Mesendoderm (in vitro differentiated cells): Measurements from ENCODE around the gene ADPRH.

Experiments used
- DNase-seq: peaks from one replicate; pipeline ENCODE4 v3.0.0; 2013
- H2AK5ac ChIP-seq: 2 replicates; pipeline ENCODE4 v1.6.1; 2013; ENCODE audit warnings: low read length, inconsistent platforms
- H2BK120ac ChIP-seq: 2 replicates; pipeline ENCODE4 v1.6.1; 2013; ENCODE audit warnings: low read depth, mild to moderate bottlenecking, low read length, moderate library complexity, mixed read lengths
- H2BK15ac ChIP-seq: replicated peaks from 2 replicates; pipeline ENCODE4 v1.6.1; 2013; ENCODE audit warnings: low read depth, mild to moderate bottlenecking, moderate library complexity
- H2BK5ac ChIP-seq: 2 replicates; pipeline ENCODE4 v1.6.1; 2013; ENCODE audit warnings: low read length, inconsistent platforms
- H3K18ac ChIP-seq: 2 replicates; pipeline ENCODE4 v1.6.1; 2013; ENCODE audit warnings: mild to moderate bottlenecking, low read length, mixed read lengths
- H3K23ac ChIP-seq: one replicate; pipeline ENCODE4 v1.6.1; 2013; ENCODE audit warnings: low read length
- H3K27ac ChIP-seq: 2 replicates; pipeline ENCODE4 v1.5.1; 2013; ENCODE audit warnings: low read depth, mild to moderate bottlenecking, inconsistent platforms, low read length, moderate library complexity
- H3K27me3 ChIP-seq: 2 replicates; pipeline ENCODE4 v1.6.1; 2013; ENCODE audit warnings: low read length, control low read depth, mild to moderate bottlenecking, inconsistent platforms; ENCODE audit not compliant: insufficient read depth, poor library complexity
- H3K36me3 ChIP-seq: 2 replicates; pipeline ENCODE4 v1.6.1; 2013; ENCODE audit warnings: low read length, inconsistent platforms; ENCODE audit not compliant: control insufficient read depth, insufficient read depth
- H3K4ac ChIP-seq: one replicate; pipeline ENCODE4 v1.6.1; 2013; ENCODE audit warnings: low read depth, mild to moderate bottlenecking, low read length, moderate library complexity
- H3K4me1 ChIP-seq: 2 replicates; pipeline ENCODE4 v1.6.1; 2013; ENCODE audit warnings: low read depth, low read length, inconsistent platforms; ENCODE audit not compliant: control insufficient read depth
- H3K4me2 ChIP-seq: 2 replicates; pipeline ENCODE4 v1.6.1; 2013; ENCODE audit warnings: low read length
- H3K4me3 ChIP-seq: 2 replicates; pipeline ENCODE4 v1.5.1; 2013; ENCODE audit warnings: mild to moderate bottlenecking, low read length
- H3K56ac ChIP-seq: one replicate; pipeline ENCODE4 v1.6.1; 2013; ENCODE audit warnings: low read length
- H3K79me1 ChIP-seq: 2 replicates; pipeline ENCODE4 v1.6.1; 2013; ENCODE audit warnings: low read length, inconsistent platforms
- H3K79me2 ChIP-seq: 2 replicates; pipeline ENCODE4 v1.6.1; 2013; ENCODE audit warnings: mild to moderate bottlenecking, low read length; ENCODE audit not compliant: control insufficient read depth, insufficient read depth
- H3K9ac ChIP-seq: 2 replicates; pipeline ENCODE4 v1.6.1; 2013; ENCODE audit warnings: low read length, inconsistent platforms
- H4K5ac ChIP-seq: one replicate; pipeline ENCODE4 v1.6.1; 2013; ENCODE audit warnings: low read length
- H4K8ac ChIP-seq: one replicate; pipeline ENCODE4 v1.6.1; 2013; ENCODE audit warnings: low read depth, mild to moderate bottlenecking, control low read depth, low read length, moderate library complexity
- WGBS: extraction: QIAGEN DNeasy Blood & Tissue Kit; methylation state at CpG from one replicate; pipeline ENCODE4 v1.1.7; 2013; ENCODE audit warnings: low lambda C conversion rate, missing lambda C conversion rate; ENCODE audit not compliant: insufficient coverage; ENCODE audit errors: extremely low coverage; 5-methylcytosine and 5-hydroxymethylcytosine counted together

ADPRH gene

DNA sequence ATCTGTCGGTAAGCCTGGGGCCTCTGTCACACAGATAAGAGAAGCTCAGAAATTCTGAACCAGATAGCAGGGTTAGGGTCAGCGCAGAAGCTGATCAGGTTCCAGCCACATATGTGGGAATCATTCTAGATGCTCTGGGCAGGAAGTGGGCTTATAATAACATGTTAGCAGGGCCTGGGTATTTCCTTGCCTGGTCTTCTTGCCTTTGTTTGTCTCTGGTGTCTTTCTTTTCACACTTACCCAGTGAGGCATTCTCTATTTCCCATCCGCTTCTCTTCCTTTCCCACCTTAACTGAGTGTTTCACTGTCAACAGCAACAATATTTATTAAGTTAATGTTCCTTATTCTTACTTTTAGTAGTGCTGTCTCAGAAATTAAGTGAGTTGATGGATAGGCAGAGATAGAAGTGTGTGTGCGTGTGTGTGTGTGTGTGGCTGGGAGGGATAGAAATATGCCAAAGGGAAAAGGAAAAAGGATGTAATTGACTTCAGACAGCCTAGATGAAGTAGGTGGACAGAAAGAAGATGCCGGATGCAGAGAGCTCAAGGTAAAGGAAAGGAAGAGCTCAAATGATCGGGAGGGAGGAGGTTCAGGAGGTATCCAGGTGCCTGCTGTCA lies 20.4 kb downstream of the ADPRH start:
- Histone ChIP-seq H3K4ac (no peak overlapping the region), H3K36me3 (no peaks in the 10 kb centered on the region), H2BK120ac (no peak overlapping the region), H3K23ac (no peak overlapping the region), H3K4me3 (no peak overlapping the region), H3K79me2 (no peaks in the 10 kb centered on the region), H2BK5ac (no peak overlapping the region), H3K4me2 (no peak overlapping the region), H3K18ac (no peak overlapping the region), H3K27me3 (no peaks in the 10 kb centered on the region), H3K56ac (no peak overlapping the region), H4K8ac (no peak overlapping the region), H4K5ac (no peak overlapping the region), H2BK15ac (no peak overlapping the region), H3K27ac (no peak overlapping the region), H3K79me1 (no peaks in the 10 kb centered on the region), H3K4me1 (peaks cover 3% of the 10 kb centered on the region), H3K9ac (no peak overlapping the region), H2AK5ac (no peak overlapping the region)
- no CpG with 5 or more reads among the region's 6 CpGs for WGBS
- DNase-seq = no peak

DNA sequence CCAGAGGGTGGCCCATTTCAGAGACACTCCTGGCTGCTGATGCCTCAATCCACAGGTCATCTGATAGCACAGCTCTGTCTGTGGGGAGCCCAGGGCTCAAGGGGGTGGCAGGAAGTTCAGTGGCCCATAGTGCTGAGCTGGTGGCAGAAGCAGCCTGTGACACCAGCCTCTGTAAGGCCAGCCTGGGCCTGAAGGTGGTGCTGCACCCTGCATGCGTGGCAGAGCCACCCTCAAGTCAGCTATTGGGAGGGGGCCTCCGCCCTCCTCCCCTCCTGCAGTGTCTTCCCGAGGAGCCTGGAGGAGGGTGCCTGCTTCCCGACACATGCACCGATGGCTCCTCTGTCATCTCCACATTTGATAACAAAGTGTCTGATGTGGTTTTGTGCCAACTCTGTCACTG lies 21.4 kb downstream of the ADPRH start:
- peaks cover 3% of the 10 kb centered on the region for H3K4me1 ChIP-seq
- H3K4ac ChIP-seq = no peak overlapping the region
- no CpG with 5 or more reads among the region's 5 CpGs for WGBS
- no peak overlapping the region for H3K18ac ChIP-seq
- no peak overlapping the region for H2BK120ac ChIP-seq
- no peak overlapping the region for H4K5ac ChIP-seq
- DNase-seq = peak; percentile 75
- no peak overlapping the region for H3K9ac ChIP-seq
- H2AK5ac ChIP-seq = no peak overlapping the region
- no peak overlapping the region for H3K56ac ChIP-seq
- no peak overlapping the region for H3K27ac ChIP-seq
- no peak overlapping the region for H3K23ac ChIP-seq
- H3K27me3 ChIP-seq = no peaks in the 10 kb centered on the region
- H2BK5ac ChIP-seq = no peak overlapping the region
- H3K79me2 ChIP-seq = no peaks in the 10 kb centered on the region
- no peak overlapping the region for H2BK15ac ChIP-seq
- no peak overlapping the region for H3K4me2 ChIP-seq
- no peaks in the 10 kb centered on the region for H3K79me1 ChIP-seq
- no peak overlapping the region for H3K4me3 ChIP-seq
- no peak overlapping the region for H4K8ac ChIP-seq
- no peaks in the 10 kb centered on the region for H3K36me3 ChIP-seq

DNA sequence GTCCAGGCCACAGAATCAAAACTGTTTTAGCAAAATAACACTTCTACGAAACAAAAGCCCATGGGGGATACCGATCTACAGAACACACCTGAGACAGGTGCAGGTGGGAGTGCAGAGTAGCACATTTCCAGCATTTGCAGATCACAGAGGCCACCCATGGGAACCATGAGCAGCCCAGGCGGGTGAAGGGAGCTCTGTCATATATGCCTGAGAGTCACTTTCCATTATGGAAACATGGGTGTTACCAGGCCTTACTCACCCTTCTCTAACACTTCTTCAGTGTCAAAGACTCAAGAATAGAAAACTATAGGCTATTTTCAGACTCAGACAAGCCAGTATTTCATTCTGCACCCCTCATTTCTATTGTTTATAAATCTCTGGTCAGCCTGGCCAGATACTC lies 21.9 kb downstream of the ADPRH start:
- Histone ChIP-seq H2BK5ac (no peak overlapping the region), H2BK15ac (no peak overlapping the region), H3K9ac (no peak overlapping the region), H3K4me1 (peaks cover 3% of the 10 kb centered on the region), H2AK5ac (no peak overlapping the region), H3K36me3 (no peaks in the 10 kb centered on the region), H3K79me2 (no peaks in the 10 kb centered on the region), H3K4me3 (no peak overlapping the region), H4K5ac (no peak overlapping the region), H3K4me2 (no peak overlapping the region), H2BK120ac (no peak overlapping the region), H3K4ac (no peak overlapping the region), H3K18ac (no peak overlapping the region), H3K23ac (no peak overlapping the region), H3K79me1 (no peaks in the 10 kb centered on the region), H4K8ac (no peak overlapping the region), H3K27me3 (no peaks in the 10 kb centered on the region), H3K56ac (no peak overlapping the region), H3K27ac (no peak overlapping the region)
- WGBS = no CpG with 5 or more reads among the region's 3 CpGs
- DNase-seq = no peak

DNA sequence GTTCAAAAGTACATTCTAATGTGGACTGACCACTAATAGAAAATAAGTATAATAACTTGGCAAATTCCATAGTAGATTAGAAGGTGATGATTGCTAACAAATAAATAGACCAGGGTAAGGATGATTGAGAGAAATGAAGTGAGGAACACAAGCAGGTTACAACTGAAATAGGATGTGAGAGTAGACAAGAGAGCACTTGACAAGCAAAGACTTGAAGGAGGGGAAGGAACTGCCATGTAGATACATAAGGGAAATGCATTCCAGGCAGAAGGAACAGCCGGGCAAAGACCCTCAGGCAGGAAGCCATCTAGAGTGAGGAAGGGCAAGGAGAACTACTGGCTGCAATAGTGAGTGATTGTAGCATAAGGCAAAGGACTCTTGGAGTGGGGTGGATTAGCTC lies 23.4 kb downstream of the ADPRH start:
- no peaks in the 10 kb centered on the region for H3K27me3 ChIP-seq
- H4K8ac ChIP-seq = no peak overlapping the region
- no peak overlapping the region for H3K56ac ChIP-seq
- no peak overlapping the region for H3K27ac ChIP-seq
- H2BK120ac ChIP-seq = no peak overlapping the region
- H3K79me2 ChIP-seq = no peaks in the 10 kb centered on the region
- H2AK5ac ChIP-seq = no peak overlapping the region
- no peak for DNase-seq
- H3K79me1 ChIP-seq = no peaks in the 10 kb centered on the region
- H3K9ac ChIP-seq = no peak overlapping the region
- no peaks in the 10 kb centered on the region for H3K36me3 ChIP-seq
- peaks cover 3% of the 10 kb centered on the region for H3K4me1 ChIP-seq
- H3K4ac ChIP-seq = no peak overlapping the region
- no peak overlapping the region for H3K4me3 ChIP-seq
- H3K18ac ChIP-seq = no peak overlapping the region
- H2BK15ac ChIP-seq = no peak overlapping the region
- H2BK5ac ChIP-seq = no peak overlapping the region
- no peak overlapping the region for H3K23ac ChIP-seq
- H3K4me2 ChIP-seq = no peak overlapping the region
- WGBS = no CpG with 5 or more reads among the region's 1 CpG
- no peak overlapping the region for H4K5ac ChIP-seq

DNA sequence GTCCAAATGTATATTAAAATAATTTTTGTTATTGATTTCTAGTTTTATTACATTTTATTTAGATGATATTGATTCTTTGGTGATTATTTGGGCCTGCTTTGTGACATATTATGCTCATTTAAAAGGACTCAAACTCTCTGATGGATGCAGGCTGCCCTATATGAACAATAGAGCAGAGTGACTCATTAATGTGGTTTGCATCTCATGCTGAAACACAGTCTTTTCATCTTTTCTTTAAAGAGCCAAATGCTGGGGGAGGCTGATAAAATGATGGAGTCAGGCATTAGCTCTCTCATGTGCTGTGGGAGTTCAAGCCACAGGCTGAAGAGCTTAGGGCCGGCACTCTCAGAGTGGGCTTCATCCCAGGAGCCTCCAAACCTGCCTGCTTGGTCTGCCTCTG lies 25.6 kb downstream of the ADPRH start:
- Histone ChIP-seq H3K18ac (no peak overlapping the region), H3K4ac (no peak overlapping the region), H3K79me2 (no peaks in the 10 kb centered on the region), H3K27ac (no peak overlapping the region), H2AK5ac (no peak overlapping the region), H4K8ac (no peak overlapping the region), H3K4me3 (no peak overlapping the region), H3K79me1 (no peaks in the 10 kb centered on the region), H3K36me3 (no peaks in the 10 kb centered on the region), H2BK5ac (no peak overlapping the region), H3K56ac (no peak overlapping the region), H3K23ac (no peak overlapping the region), H3K27me3 (no peaks in the 10 kb centered on the region), H3K4me1 (peaks cover 3% of the 10 kb centered on the region), H4K5ac (no peak overlapping the region), H3K4me2 (no peak overlapping the region), H2BK120ac (no peak overlapping the region), H2BK15ac (no peak overlapping the region), H3K9ac (no peak overlapping the region)
- DNase-seq = no peak
- no CpG with 5 or more reads among the region's 1 CpG for WGBS

DNA sequence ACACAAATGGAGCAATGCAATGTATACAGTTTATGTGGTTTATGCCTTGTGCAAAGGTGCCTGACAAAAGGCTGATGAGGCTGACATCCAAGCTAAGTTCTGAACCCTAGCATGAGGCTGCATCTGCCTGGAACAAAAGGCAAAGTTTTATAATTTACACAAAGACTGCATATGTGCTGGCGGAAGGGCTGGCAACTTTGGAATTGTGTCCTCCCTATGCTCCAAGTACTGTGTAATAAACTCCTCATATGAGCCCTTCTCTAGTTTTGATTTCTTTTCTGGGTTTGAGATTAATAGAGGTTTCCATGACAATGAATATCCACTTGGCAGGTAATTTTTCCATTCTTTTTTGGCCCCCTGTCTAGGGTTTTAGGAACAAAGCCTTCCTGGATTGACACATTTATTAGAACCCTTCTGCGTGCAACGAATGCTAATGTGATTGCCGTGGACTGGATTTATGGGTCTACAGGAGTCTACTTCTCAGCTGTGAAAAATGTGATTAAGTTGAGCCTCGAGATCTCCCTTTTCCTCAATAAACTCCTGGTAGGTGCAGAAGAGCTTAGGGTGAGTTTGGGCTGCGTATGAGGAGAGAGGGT lies 29.2 kb downstream of the ADPRH start:
- Histone ChIP-seq H3K4me1 (no peaks in the 10 kb centered on the region), H3K27me3 (no peaks in the 10 kb centered on the region), H2BK15ac (no peak overlapping the region), H3K9ac (no peak overlapping the region), H2BK5ac (no peak overlapping the region), H2AK5ac (no peak overlapping the region), H3K4ac (no peak overlapping the region), H3K27ac (no peak overlapping the region), H3K18ac (no peak overlapping the region), H3K79me1 (no peaks in the 10 kb centered on the region), H3K23ac (no peak overlapping the region), H2BK120ac (no peak overlapping the region), H3K79me2 (no peaks in the 10 kb centered on the region), H3K4me2 (no peak overlapping the region), H4K5ac (no peak overlapping the region), H3K56ac (no peak overlapping the region), H4K8ac (no peak overlapping the region), H3K36me3 (no peaks in the 10 kb centered on the region), H3K4me3 (no peak overlapping the region)
- WGBS = no CpG with 5 or more reads among the region's 6 CpGs
- no peak for DNase-seq
